Right kidney (tissue), 1 donor: ENCODE data around the gene BBIP1.
"Not testable (repeated sequence)": the region's sequence is repeated elsewhere in the genome, so short reads cannot be mapped to it uniquely, and the experiment has no call there.

Experiments
- DNase-seq: peaks from one replicate; pipeline ENCODE4 v3.0.0-alpha.2; 2016

The BBIP1 gene

GRCh38 chr10:110927461-110927860, 8.5 kb upstream of the BBIP1 start:
- DNase-seq: no peak

GRCh38 chr10:110923856-110924493, 5.0 kb upstream of the BBIP1 start:
- no peak for DNase-seq

- DNase-seq: peak; percentile 89
These were observed 1.2 kb upstream of the BBIP1 start for GRCh38 chr10:110919971-110920881.

- peak; percentile 92 for DNase-seq
These were observed 460 bp upstream of the BBIP1 start, which contains the start of gene SHOC2 for GRCh38 chr10:110919349-110919931. Gene SHOC2 (plus strand): TSS chr10:110919604. CDS start chr10:110964359, 44,755 bp downstream.

GRCh38 chr10:110918269-110918642, 724 bp downstream of the BBIP1 start:
- no peak for DNase-seq

- DNase-seq: no peak
These were observed 2.2 kb downstream of the BBIP1 start for GRCh38 chr10:110916554-110917346.

- not testable (repeated sequence) for DNase-seq
These were observed 3.4 kb downstream of the BBIP1 start for GRCh38 chr10:110915600-110915999.

GRCh38 chr10:110915035-110915434, 3.9 kb downstream of the BBIP1 start:
- DNase-seq: no peak

GRCh38 chr10:110914431-110914830, 4.5 kb downstream of the BBIP1 start:
- DNase-seq: no peak

- DNase-seq: no peak
These were observed 6.6 kb downstream of the BBIP1 start for GRCh38 chr10:110912374-110912773.

GRCh38 chr10:110910138-110910537, 8.8 kb downstream of the BBIP1 start:
- DNase-seq: no peak

- no peak for DNase-seq
These were observed 15.4 kb downstream of the BBIP1 start for GRCh38 chr10:110903280-110904278.

GRCh38 chr10:110901954-110902819, 16.8 kb downstream of the BBIP1 start:
- DNase-seq: no peak

GRCh38 chr10:110900983-110901382, 18.0 kb downstream of the BBIP1 start:
- DNase-seq: no peak

GRCh38 chr10:110898391-110898790, 20.6 kb downstream of the BBIP1 start:
- no peak for DNase-seq

- no peak for DNase-seq
These were observed 21.8 kb downstream of the BBIP1 start for GRCh38 chr10:110897184-110897583.

- peak; percentile 15 for DNase-seq
These were observed 25.3 kb downstream of the BBIP1 start for GRCh38 chr10:110893559-110894179.

- DNase-seq: no peak
These were observed 26.2 kb downstream of the BBIP1 start for GRCh38 chr10:110892602-110893288.

GRCh38 chr10:110887560-110887959, 31.4 kb downstream of the BBIP1 start:
- DNase-seq: no peak
